HCT116 (cell line): ENCODE results near the gene DGKG. TPM values are rescaled to one million over a fixed set of nuclear protein-coding genes. Genes with fewer than 3 reads are reported as not detected.

Experiments used
- ATAC-seq: fragments of 200-7000 bp; cut with Tn5 transposase; 2 replicates; pipeline ENCODE4 v1.9.1; 2020; ENCODE audit warnings: mild to moderate bottlenecking, moderate library complexity
- BruUV-seq: library from RNA; stranded (reverse); fragments of 400-500 nt; replicated peaks from 2 replicates; lab custom pipeline; 2021; lab: Mats Ljungman, UMichigan
- CTCF ChIA-PET: fragments of 300-600 bp; sonication (Branson Sonifier 250); formaldehyde crosslinking; loops from one replicate; lab custom pipeline; 2021; ENCODE audit warnings: antibody characterized with exemption; lab: Charles Lee
- POLR2A ChIA-PET: fragments of 300-600, 350-600 bp; sonication (Branson Sonifier 250); formaldehyde crosslinking; loops from one replicate; lab custom pipeline; 2021; ENCODE audit warnings: antibody characterized with exemption; lab: Charles Lee
- RAD21 ChIA-PET, 2 experiments: fragments of 300-600 bp; sonication (Branson Sonifier 250); formaldehyde crosslinking; loops; one replicate each; lab custom pipeline; 2023; ENCODE audit warnings: low total read pairs in 2 of 2; ENCODE audit not compliant: uncharacterized antibody in 2 of 2, unreplicated experiment in 2 of 2, low non-redundant PET in 1 of 2; lab: Charles Lee
- DNase-seq: peaks from one replicate; pipeline ENCODE4 v3.0.0-alpha.2; 2010; ENCODE audit warnings: low read depth, low spot score
- H2AFZ ChIP-seq: fragments of 200-600 bp; shearing (Covaris generic), sonication (generic); 2 replicates; pipeline ENCODE4 v1.6.1; 2017; ENCODE audit warnings: low read depth, mixed run types, mixed read lengths, antibody characterized with exemption, low read length; ENCODE audit not compliant: poor library complexity, severe bottlenecking
- H3K27ac ChIP-seq: 2 replicates; pipeline ENCODE4 v1.5.1; 2012; ENCODE audit warnings: low read depth, low read length
- H3K27me3 ChIP-seq: fragments of 200-600 bp; sonication (generic); 2 replicates; pipeline ENCODE4 v1.6.1; 2016; ENCODE audit warnings: mixed run types, low read length, mixed read lengths; ENCODE audit not compliant: insufficient read depth
- H3K36me3 ChIP-seq, 2 experiments: fragments of 200-500 bp in 1 of 2; fragments of 200-600 bp in 1 of 2; sonication (Bioruptor generic) in 1 of 2; sonication (generic) in 1 of 2; 2 replicates each; pipeline versions ENCODE4 v1.5.1 to v1.6.1; 2014 to 2016; ENCODE audit warnings: low read length in 2 of 2, inconsistent platforms in 1 of 2, mixed read lengths in 1 of 2, mixed run types in 1 of 2; ENCODE audit not compliant: insufficient read depth in 2 of 2, control insufficient read depth in 1 of 2
- H3K4me1 ChIP-seq, 2 experiments: fragments of 200-600 bp in 1 of 2; sonication (generic) in 1 of 2; 2 replicates each; pipeline versions ENCODE4 v1.5.1 to v1.6.1; 2012 to 2017; ENCODE audit warnings: low read length in 2 of 2, inconsistent platforms in 1 of 2, mild to moderate bottlenecking in 1 of 2, mixed read lengths in 1 of 2, mixed run types in 1 of 2, moderate library complexity in 1 of 2; ENCODE audit not compliant: insufficient read depth in 2 of 2, control insufficient read depth in 1 of 2
- H3K4me2 ChIP-seq: fragments of 200-600 bp; sonication (generic); 2 replicates; pipeline ENCODE4 v1.6.1; 2017; ENCODE audit warnings: mixed run types, low read length, mixed read lengths
- H3K4me3 ChIP-seq, 2 experiments: fragments of 200-600 bp in 1 of 2; sonication (generic) in 1 of 2; replicated peaks in 1 of 2; 2 replicates each; pipeline ENCODE4 v1.5.1; 2011 to 2016; ENCODE audit warnings: low read length in 2 of 2, control low read depth in 1 of 2, low read depth in 1 of 2, mild to moderate bottlenecking in 1 of 2, mixed read lengths in 1 of 2, mixed run types in 1 of 2
- H3K79me2 ChIP-seq: fragments of 200-600 bp; sonication (generic); 2 replicates; pipeline ENCODE4 v1.6.1; 2017; ENCODE audit warnings: mild to moderate bottlenecking, mixed run types, low read length, moderate library complexity, mixed read lengths; ENCODE audit not compliant: insufficient read depth
- H3K9ac ChIP-seq: fragments of 200-600 bp; sonication (generic); 2 replicates; pipeline ENCODE4 v1.6.1; 2016; ENCODE audit warnings: low read length, mixed read lengths
- H3K9me2 ChIP-seq: fragments of 200-600 bp; sonication (generic), shearing (Covaris generic); 2 replicates; pipeline ENCODE4 v1.6.1; 2017; ENCODE audit warnings: mixed run types, mild to moderate bottlenecking, moderate library complexity; ENCODE audit not compliant: insufficient read depth
- H3K9me3 ChIP-seq, 2 experiments: fragments of 200-500 bp in 1 of 2; fragments of 200-600 bp in 1 of 2; sonication (Bioruptor generic) in 1 of 2; sonication (generic) in 1 of 2; 2 replicates each; pipeline ENCODE4 v1.6.1; 2014 to 2017; ENCODE audit warnings: low read length in 2 of 2, mixed read lengths in 2 of 2, inconsistent platforms in 1 of 2, low read depth in 1 of 2, mild to moderate bottlenecking in 1 of 2, mixed run types in 1 of 2, moderate library complexity in 1 of 2; ENCODE audit not compliant: control insufficient read depth in 1 of 2, insufficient read depth in 1 of 2
- H4K20me1 ChIP-seq: fragments of 200-600 bp; sonication (generic), shearing (Covaris generic); 2 replicates; pipeline ENCODE4 v1.6.1; 2017; ENCODE audit warnings: mixed run types, mild to moderate bottlenecking, moderate library complexity; ENCODE audit not compliant: insufficient read depth
- ELF1 ChIP-seq: IDR thresholded peaks from 2 replicates; pipeline ENCODE4 v1.6.1; 2012; ENCODE audit warnings: low read depth, borderline replicate concordance
- EZH2phosphoT487 ChIP-seq: fragments of 200-600 bp; IDR thresholded peaks from 2 replicates; pipeline ENCODE4 v1.6.1; 2018; ENCODE audit warnings: antibody characterized with exemption, borderline replicate concordance
- FOSL1 ChIP-seq: IDR thresholded peaks from 2 replicates; pipeline ENCODE4 v1.6.1; 2012; ENCODE audit warnings: low read depth
- JUND ChIP-seq: IDR thresholded peaks from 2 replicates; pipeline ENCODE4 v1.6.1; 2012
- SIN3A ChIP-seq: IDR thresholded peaks from 2 replicates; pipeline ENCODE4 v1.6.1; 2012; ENCODE audit warnings: low read depth
- YY1 ChIP-seq: IDR thresholded peaks from 2 replicates; pipeline ENCODE4 v1.6.1; 2011; ENCODE audit warnings: low read length, low read depth, moderate library complexity, mild to moderate bottlenecking; ENCODE audit not compliant: insufficient replicate concordance; ENCODE audit errors: extremely low read depth
- ZNF274 ChIP-seq: fragments of 200-500 bp; sonication (Bioruptor generic); IDR thresholded peaks from 2 replicates; pipeline ENCODE4 v1.6.1; 2014; ENCODE audit warnings: mild to moderate bottlenecking, low read depth, low read length, inconsistent platforms
- intact Hi-C: fragments of 100-400 bp; cut with micrococcal nuclease; formaldehyde crosslinking; loops from 2 replicates; pipeline ENCODE4 v1.10.0; 2022
- total RNA-seq: library from RNA; stranded (reverse); gene quantifications from one replicate; pipeline ENCODE4 v1.2.1, GENCODE V29; 2021; ENCODE audit not compliant: unreplicated experiment
- TF ChIP-seq, protein P1 (sequence below), 3 experiments: fragments of 200-600 bp in 1 of 3; sonication (generic) in 1 of 3; IDR thresholded peaks in 2 of 3; conservative IDR thresholded peaks in 1 of 3; 2 replicates each; pipeline ENCODE4 v1.5.1; 2012 to 2017; ENCODE audit warnings: low read depth in 2 of 3, low read length in 2 of 3, antibody characterized with exemption in 1 of 3, borderline replicate concordance in 1 of 3, control low read depth in 1 of 3, mild to moderate bottlenecking in 1 of 3, mixed read lengths in 1 of 3, mixed run types in 1 of 3, moderate library complexity in 1 of 3; ENCODE audit not compliant: insufficient read depth in 1 of 3
- TF ChIP-seq, protein P2 (sequence below): IDR thresholded peaks from 2 replicates; pipeline ENCODE4 v1.6.1; 2012

The DGKG gene
- total RNA-seq, 1 experiment from 2014 or later, result 4.8 TPM

DNA sequence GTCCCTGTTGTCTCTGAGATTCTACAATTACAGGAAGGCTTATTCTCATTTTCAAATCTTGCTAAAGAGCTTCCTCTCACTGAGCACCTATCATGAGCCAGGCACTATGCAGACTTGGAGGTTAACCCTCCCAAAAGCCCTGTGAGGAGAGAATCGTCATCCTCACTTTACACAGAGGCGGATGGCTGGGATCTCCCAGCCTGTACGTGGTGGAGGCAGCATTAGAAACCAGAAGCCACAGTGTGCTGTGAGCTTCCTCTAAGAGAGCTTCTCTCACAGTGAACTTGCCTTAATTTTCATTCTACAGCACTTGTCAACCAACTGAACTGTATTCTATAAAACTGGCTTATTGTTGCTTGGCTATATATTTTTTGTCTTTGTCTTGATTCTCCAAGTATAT is 6.1 kb upstream of the DGKG start:
- intact Hi-C loops, result no loop called here
- H3K4me2 ChIP-seq, result no peak overlapping the region
- ChIA-PET RAD21 (no interaction called here), POLR2A (no interaction called here), CTCF (no interaction called here)
- no peaks in the 10 kb centered on the region for H3K9me3 ChIP-seq
- H3K4me3 ChIP-seq, result no peak overlapping the region
- no peaks in the 10 kb centered on the region for H3K9me2 ChIP-seq
- no peaks in the 10 kb centered on the region for H4K20me1 ChIP-seq
- H3K27me3 ChIP-seq, result peaks cover 67% of the 10 kb centered on the region
- no TSS peak for BruUV-seq
- no peak for DNase-seq
- ATAC-seq, result no peak
- H2AFZ ChIP-seq, result no peak overlapping the region
- H3K4me1 ChIP-seq, result no peaks in the 10 kb centered on the region
- TF ChIP-seq ZNF274 (no peak), YY1 (no peak), ELF1 (no peak), SIN3A (no peak), EZH2phosphoT487 (no peak), JUND (no peak)
- TF ChIP-seq, protein P1, sequence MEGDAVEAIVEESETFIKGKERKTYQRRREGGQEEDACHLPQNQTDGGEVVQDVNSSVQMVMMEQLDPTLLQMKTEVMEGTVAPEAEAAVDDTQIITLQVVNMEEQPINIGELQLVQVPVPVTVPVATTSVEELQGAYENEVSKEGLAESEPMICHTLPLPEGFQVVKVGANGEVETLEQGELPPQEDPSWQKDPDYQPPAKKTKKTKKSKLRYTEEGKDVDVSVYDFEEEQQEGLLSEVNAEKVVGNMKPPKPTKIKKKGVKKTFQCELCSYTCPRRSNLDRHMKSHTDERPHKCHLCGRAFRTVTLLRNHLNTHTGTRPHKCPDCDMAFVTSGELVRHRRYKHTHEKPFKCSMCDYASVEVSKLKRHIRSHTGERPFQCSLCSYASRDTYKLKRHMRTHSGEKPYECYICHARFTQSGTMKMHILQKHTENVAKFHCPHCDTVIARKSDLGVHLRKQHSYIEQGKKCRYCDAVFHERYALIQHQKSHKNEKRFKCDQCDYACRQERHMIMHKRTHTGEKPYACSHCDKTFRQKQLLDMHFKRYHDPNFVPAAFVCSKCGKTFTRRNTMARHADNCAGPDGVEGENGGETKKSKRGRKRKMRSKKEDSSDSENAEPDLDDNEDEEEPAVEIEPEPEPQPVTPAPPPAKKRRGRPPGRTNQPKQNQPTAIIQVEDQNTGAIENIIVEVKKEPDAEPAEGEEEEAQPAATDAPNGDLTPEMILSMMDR (IDR thresholded peaks at IDR 0.05 in 2 of 3, conservative IDR thresholded peaks at IDR 0.05 in 1 of 3; ENCODE audit: borderline replicate concordance in 1 of 3, insufficient read depth in 1 of 3, low read depth in 2 of 3, low read length in 2 of 3), result no peak
- no peaks in the 10 kb centered on the region for H3K79me2 ChIP-seq
- no peak overlapping the region for H3K9ac ChIP-seq
- no peak overlapping the region for H3K27ac ChIP-seq
- no peaks in the 10 kb centered on the region for H3K36me3 ChIP-seq

DNA sequence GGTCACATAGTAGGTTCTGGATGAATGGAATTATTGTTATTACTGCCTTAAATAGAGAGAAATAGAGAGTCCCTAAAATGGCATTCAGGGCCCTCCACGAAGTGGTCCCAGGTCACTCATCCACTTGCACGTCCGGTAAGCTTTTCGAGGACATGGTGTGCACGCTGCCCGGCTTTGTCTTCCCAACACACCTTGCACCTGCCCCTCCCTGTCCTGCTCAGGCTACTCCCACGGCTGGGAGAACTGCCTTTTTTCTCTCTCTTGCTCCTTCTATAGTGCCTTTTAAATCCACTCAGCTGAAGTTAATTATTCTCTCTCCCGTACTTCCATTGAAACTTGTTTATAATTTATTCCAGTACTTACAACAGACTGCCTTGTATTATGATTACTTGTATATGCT is 5.6 kb upstream of the DGKG start:
- ChIA-PET POLR2A (no interaction called here), RAD21 (no interaction called here)
- no peak for ATAC-seq

More for the DNA sequence above, 5.6 kb upstream of the DGKG start:
- no peak overlapping the region for H3K4me2 ChIP-seq
- no peaks in the 10 kb centered on the region for H3K4me1 ChIP-seq
- H3K9ac ChIP-seq, result no peak overlapping the region
- no peak overlapping the region for H2AFZ ChIP-seq
- TF ChIP-seq, protein P2, sequence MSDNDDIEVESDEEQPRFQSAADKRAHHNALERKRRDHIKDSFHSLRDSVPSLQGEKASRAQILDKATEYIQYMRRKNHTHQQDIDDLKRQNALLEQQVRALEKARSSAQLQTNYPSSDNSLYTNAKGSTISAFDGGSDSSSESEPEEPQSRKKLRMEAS, result no peak
- TF ChIP-seq FOSL1 (no peak), JUND (no peak)
- no TSS peak for BruUV-seq
- intact Hi-C loops, result no loop called here
- H3K79me2 ChIP-seq, result no peaks in the 10 kb centered on the region
- H3K27ac ChIP-seq, result no peak overlapping the region
- CTCF ChIA-PET, result no interaction called here
- no peaks in the 10 kb centered on the region for H3K9me3 ChIP-seq
- H3K36me3 ChIP-seq, result no peaks in the 10 kb centered on the region
- H3K27me3 ChIP-seq, result peaks cover 69% of the 10 kb centered on the region
- no peak overlapping the region for H3K4me3 ChIP-seq
- no peaks in the 10 kb centered on the region for H3K9me2 ChIP-seq
- H4K20me1 ChIP-seq, result no peaks in the 10 kb centered on the region
- no peak for DNase-seq
